IMR-90 (cell line): ENCODE measurements around the gene FMO2. TPM values are rescaled to one million over a fixed set of nuclear protein-coding genes. Genes with fewer than 3 reads are reported as not detected.

Experiments
- microRNA-seq, 2 experiments: library from miRNA; stranded (forward) in 1 of 2; unstranded in 1 of 2; fragments of 10-50 nt in 1 of 2; fragments of <30 nt in 1 of 2; gene quantifications in 1 of 2; microRNA quantifications in 1 of 2; one replicate each; pipeline versions ENCODE3 to v1.1.0; 2013 to 2020; ENCODE audit not compliant: insufficient read depth in 1 of 2, insufficient read length in 1 of 2, unreplicated experiment in 1 of 2
- polyA plus RNA-seq, 3 experiments: library from polyadenylated mRNA; depleted of rRNA; stranded (reverse); fragments of >200 nt; gene quantifications; 2 replicates each; pipeline ENCODE4 v1.2.3, GENCODE V29; 2012; ENCODE audit warnings: low replicate concordance in 1 of 3
- small RNA-seq, 5 experiments: library from RNA; depleted of rRNA; stranded (forward); fragments of <200 nt; gene quantifications; one replicate each; pipeline ENCODE3, GENCODE V24; 2012
- total RNA-seq: library from RNA; depleted of rRNA; stranded (reverse); fragments of >200 nt; gene quantifications from 2 replicates; pipeline ENCODE4 v1.2.3, GENCODE V29; 2012; rRNA removed

Gene FMO2
- total and polyA plus RNA-seq, 2 of the 4 experiments (the other 2 are of a cell fraction): under 0.01 to 0.05 TPM

Small RNA genes within 50 kb of the gene (microRNA-seq; reads per million reads assigned to microRNA genes)
- gene RF00019 (ENCODE audit: insufficient read depth, insufficient read length): not detected

Small RNA genes within 50 kb of the gene (small RNA-seq; reads per million reads assigned to genes)
- gene RF00019: 0 reads per million in 5 experiments

Other genes starting within 250 kb of the FMO2 start
- gene MROH9, start 249.8 kb upstream of the FMO2 start, total RNA-seq: not detected in 2 replicates
- gene MROH9, start 249.8 kb upstream of the FMO2 start, polyA plus RNA-seq (2012; rRNA removed): not detected in 2 replicates
- under 0.01 TPM in 1 of 2 replicates, not detected in the other for gene FMO3, start 94.4 kb upstream of the FMO2 start, total RNA-seq
- gene FMO3, start 94.4 kb upstream of the FMO2 start, polyA plus RNA-seq (2012; rRNA removed): 0.04 and 0.10 TPM in 2 replicates
- gene FMO1, start 63.2 kb downstream of the FMO2 start, total RNA-seq: not detected in 2 replicates
- not detected in 2 replicates for gene FMO1, start 63.2 kb downstream of the FMO2 start, polyA plus RNA-seq (2012; rRNA removed)
- 0.36 and 0.56 TPM in 2 replicates for gene FMO4, start 128.9 kb downstream of the FMO2 start, total RNA-seq
- gene FMO4, start 128.9 kb downstream of the FMO2 start, polyA plus RNA-seq (2012; rRNA removed): 0.37 and 0.55 TPM in 2 replicates